Osteoblast (primary cell): ENCODE results near the gene NUP107. TPM values are rescaled to one million over a fixed set of nuclear protein-coding genes. Genes with fewer than 3 reads are reported as not detected.
A peak's percentile ranks its signal among the peaks of the same experiment; 100 is the strongest.

Experiments used
- DNase-seq: peaks from one replicate; pipeline ENCODE4 v3.0.0; 2011; ENCODE audit warnings: low spot score, mixed read lengths; ENCODE audit not compliant: insufficient read length; ENCODE audit errors: missing footprints
- H2AFZ ChIP-seq: 2 replicates; pipeline ENCODE4 v1.6.0; 2011; ENCODE audit warnings: mild to moderate bottlenecking, low read length
- H3K27ac ChIP-seq: 2 replicates; pipeline ENCODE4 v1.5.1; 2011; ENCODE audit warnings: mild to moderate bottlenecking, low read depth, low read length, moderate library complexity
- H3K27me3 ChIP-seq: 2 replicates; pipeline ENCODE4 v1.6.0; 2012; ENCODE audit warnings: mild to moderate bottlenecking, control low read depth, inconsistent platforms, low read length, moderate library complexity; ENCODE audit not compliant: insufficient read depth
- H3K36me3 ChIP-seq: 2 replicates; pipeline ENCODE4 v1.5.1; 2011; ENCODE audit warnings: mild to moderate bottlenecking, low read length, control low read depth, moderate library complexity; ENCODE audit not compliant: insufficient read depth
- H3K4me1 ChIP-seq: 2 replicates; pipeline ENCODE4 v1.5.1; 2011; ENCODE audit warnings: mild to moderate bottlenecking, low read length, control low read depth, moderate library complexity; ENCODE audit not compliant: insufficient read depth
- H3K4me2 ChIP-seq: 2 replicates; pipeline ENCODE4 v1.6.0; 2011; ENCODE audit warnings: mild to moderate bottlenecking, low read length; ENCODE audit not compliant: insufficient read depth
- H3K4me3 ChIP-seq: fragments of 200-600 bp; sonication (generic); 3 replicates; pipeline ENCODE4 v1.5.1; 2012; ENCODE audit warnings: mild to moderate bottlenecking, low read length, inconsistent platforms; ENCODE audit not compliant: insufficient read depth
- H3K79me2 ChIP-seq: 2 replicates; pipeline ENCODE4 v1.6.0; 2012; ENCODE audit warnings: mild to moderate bottlenecking, low read length, control low read depth, inconsistent platforms; ENCODE audit not compliant: insufficient read depth
- H3K9me3 ChIP-seq: 2 replicates; pipeline ENCODE4 v1.5.1; 2011; ENCODE audit warnings: low read depth, low read length, control low read depth
- H4K20me1 ChIP-seq: 2 replicates; pipeline ENCODE4 v1.6.0; 2012; ENCODE audit warnings: mild to moderate bottlenecking, low read length, control low read depth; ENCODE audit not compliant: insufficient read depth
- total RNA-seq: library from RNA; depleted of rRNA; stranded (reverse); fragments of >200 nt; gene quantifications from 2 replicates; pipeline ENCODE4 v1.2.3, GENCODE V29; 2012
- TF ChIP-seq, protein P1 (sequence below): IDR thresholded peaks from 2 replicates; pipeline ENCODE4 v1.5.1; 2011; ENCODE audit warnings: mild to moderate bottlenecking, low read depth, low read length, moderate library complexity; ENCODE audit errors: extremely low read depth

NUP107 gene
- total RNA-seq, 1 donor = 43.8 TPM

DNA sequence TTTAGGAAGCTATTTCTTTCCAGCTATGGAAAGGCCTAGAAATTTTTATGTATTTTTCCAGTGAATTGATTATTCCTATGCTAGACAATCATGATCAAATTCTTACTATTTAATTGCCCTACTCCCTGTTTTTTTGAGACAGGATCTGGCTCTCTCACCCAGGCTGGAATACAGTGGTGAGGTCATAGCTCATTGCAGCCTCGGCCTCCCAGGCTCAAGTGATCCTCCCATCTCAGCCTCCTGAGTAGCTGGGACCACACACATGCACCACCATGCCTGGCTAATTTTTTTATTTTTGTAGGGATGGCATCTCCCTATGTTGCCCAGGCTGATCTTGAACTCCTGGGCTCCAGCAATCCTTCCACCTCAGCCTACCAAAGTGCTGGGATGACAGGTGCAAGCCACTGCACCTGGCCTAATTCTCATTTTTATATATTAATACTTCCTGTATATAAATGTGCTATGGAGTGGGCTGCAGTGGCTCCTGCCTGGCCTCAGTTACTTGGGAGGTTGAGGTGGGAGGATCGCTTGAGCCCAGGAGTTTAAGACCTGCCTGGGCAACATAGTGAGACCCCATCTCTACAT is 105.2 kb downstream of the NUP107 start:
- no peak overlapping the region for H2AFZ ChIP-seq
- H4K20me1 ChIP-seq = no peaks in the 10 kb centered on the region
- peaks cover 18% of the 10 kb centered on the region for H3K4me1 ChIP-seq
- H3K27me3 ChIP-seq = no peaks in the 10 kb centered on the region
- no peak for DNase-seq
- no peak overlapping the region for H3K27ac ChIP-seq
- H3K4me3 ChIP-seq = no peak overlapping the region
- no peaks in the 10 kb centered on the region for H3K79me2 ChIP-seq
- TF ChIP-seq, protein P1, sequence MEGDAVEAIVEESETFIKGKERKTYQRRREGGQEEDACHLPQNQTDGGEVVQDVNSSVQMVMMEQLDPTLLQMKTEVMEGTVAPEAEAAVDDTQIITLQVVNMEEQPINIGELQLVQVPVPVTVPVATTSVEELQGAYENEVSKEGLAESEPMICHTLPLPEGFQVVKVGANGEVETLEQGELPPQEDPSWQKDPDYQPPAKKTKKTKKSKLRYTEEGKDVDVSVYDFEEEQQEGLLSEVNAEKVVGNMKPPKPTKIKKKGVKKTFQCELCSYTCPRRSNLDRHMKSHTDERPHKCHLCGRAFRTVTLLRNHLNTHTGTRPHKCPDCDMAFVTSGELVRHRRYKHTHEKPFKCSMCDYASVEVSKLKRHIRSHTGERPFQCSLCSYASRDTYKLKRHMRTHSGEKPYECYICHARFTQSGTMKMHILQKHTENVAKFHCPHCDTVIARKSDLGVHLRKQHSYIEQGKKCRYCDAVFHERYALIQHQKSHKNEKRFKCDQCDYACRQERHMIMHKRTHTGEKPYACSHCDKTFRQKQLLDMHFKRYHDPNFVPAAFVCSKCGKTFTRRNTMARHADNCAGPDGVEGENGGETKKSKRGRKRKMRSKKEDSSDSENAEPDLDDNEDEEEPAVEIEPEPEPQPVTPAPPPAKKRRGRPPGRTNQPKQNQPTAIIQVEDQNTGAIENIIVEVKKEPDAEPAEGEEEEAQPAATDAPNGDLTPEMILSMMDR = no peak
- no peaks in the 10 kb centered on the region for H3K9me3 ChIP-seq
- H3K36me3 ChIP-seq = no peaks in the 10 kb centered on the region
- no peak overlapping the region for H3K4me2 ChIP-seq

DNA sequence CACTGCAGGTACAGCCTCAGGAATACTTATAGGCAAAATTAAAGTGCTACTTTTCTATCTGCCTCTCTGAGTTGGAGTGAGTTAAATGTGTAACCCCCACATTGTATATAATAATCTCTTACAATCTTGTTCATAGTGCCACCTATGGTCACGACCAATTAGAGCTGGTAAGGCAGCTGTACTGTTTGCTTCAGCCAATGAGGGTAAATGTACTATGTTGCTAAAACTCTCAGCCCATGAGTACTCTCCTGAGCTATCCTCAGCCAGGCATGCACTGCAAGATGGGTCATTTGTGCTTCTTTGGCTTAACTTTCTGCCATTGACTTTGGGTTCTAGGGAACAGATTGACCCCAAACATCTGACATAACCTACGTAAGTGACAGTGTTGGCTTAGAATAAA is 106.2 kb downstream of the NUP107 start:
- Histone ChIP-seq H3K4me3 (no peak overlapping the region), H3K36me3 (no peaks in the 10 kb centered on the region), H2AFZ (no peak overlapping the region), H3K79me2 (no peaks in the 10 kb centered on the region), H3K9me3 (no peaks in the 10 kb centered on the region), H3K4me1 (peaks cover 9% of the 10 kb centered on the region), H3K4me2 (no peak overlapping the region), H3K27ac (no peak overlapping the region), H3K27me3 (no peaks in the 10 kb centered on the region), H4K20me1 (no peaks in the 10 kb centered on the region)
- TF ChIP-seq, protein P1 = no peak
- DNase-seq = peak; percentile 68

DNA sequence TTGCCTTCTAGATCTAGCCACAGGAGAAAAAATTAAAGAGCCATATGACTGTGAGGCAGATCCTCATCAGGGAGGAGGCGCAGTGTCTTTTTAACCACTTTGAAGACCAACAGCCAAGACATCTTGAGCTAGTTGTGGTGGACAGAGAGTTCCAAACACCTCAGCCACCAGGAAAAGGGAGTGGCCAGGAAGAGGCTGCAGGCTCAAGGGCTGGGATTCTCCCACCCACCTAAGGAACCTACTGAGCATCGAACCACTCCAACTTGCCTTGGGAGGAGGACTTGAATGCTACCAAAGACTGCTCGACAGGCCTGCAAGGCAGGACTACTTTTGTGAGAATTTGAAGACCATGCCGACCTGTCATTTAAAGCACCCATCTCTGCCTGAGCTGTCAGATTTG is 106.7 kb downstream of the NUP107 start:
- no peak for DNase-seq
- no peaks in the 10 kb centered on the region for H4K20me1 ChIP-seq
- peaks cover 4% of the 10 kb centered on the region for H3K4me1 ChIP-seq
- no peaks in the 10 kb centered on the region for H3K79me2 ChIP-seq
- no peak overlapping the region for H2AFZ ChIP-seq
- H3K4me2 ChIP-seq = no peak overlapping the region
- no peaks in the 10 kb centered on the region for H3K27me3 ChIP-seq
- no peaks in the 10 kb centered on the region for H3K36me3 ChIP-seq
- TF ChIP-seq, protein P1 = no peak
- H3K4me3 ChIP-seq = no peak overlapping the region
- no peak overlapping the region for H3K27ac ChIP-seq
- no peaks in the 10 kb centered on the region for H3K9me3 ChIP-seq

GRCh38 chr12:68793975-68794652 is 107.3 kb downstream of the NUP107 start:
- Histone ChIP-seq H3K9me3 (no peaks in the 10 kb centered on the region), H3K79me2 (no peaks in the 10 kb centered on the region), H3K27ac (no peak overlapping the region), H3K4me1 (peaks cover 4% of the 10 kb centered on the region), H4K20me1 (no peaks in the 10 kb centered on the region), H3K27me3 (no peaks in the 10 kb centered on the region), H2AFZ (no peak overlapping the region), H3K4me3 (no peak overlapping the region), H3K4me2 (no peak overlapping the region), H3K36me3 (no peaks in the 10 kb centered on the region)
- no peak for DNase-seq
- TF ChIP-seq, protein P1 = no peak
